HCT116 (cell line): ENCODE measurements around the gene GPR84.

Source experiments
- EZH2 ChIP-seq: fragments of 200-600 bp; sonication (generic); IDR thresholded peaks from 2 replicates; pipeline ENCODE4 v1.6.1; 2017; ENCODE audit warnings: antibody characterized with exemption, mixed run types
- POLR2A ChIP-seq: IDR thresholded peaks from 2 replicates; pipeline ENCODE4 v1.7.0; 2011; ENCODE audit warnings: borderline replicate concordance; ENCODE audit not compliant: insufficient read depth, insufficient read length; ENCODE audit errors: extremely low read depth
- POLR2AphosphoS5 ChIP-seq: IDR thresholded peaks from 2 replicates; pipeline ENCODE4 v1.6.1; 2011; ENCODE audit warnings: mild to moderate bottlenecking, low read depth, low read length, moderate library complexity
- SIN3A ChIP-seq: IDR thresholded peaks from 2 replicates; pipeline ENCODE4 v1.6.1; 2012; ENCODE audit warnings: low read depth
- TCF7L2 ChIP-seq: IDR thresholded peaks from 2 replicates; pipeline ENCODE4 v1.7.0; 2011; ENCODE audit warnings: borderline replicate concordance, inconsistent platforms; ENCODE audit not compliant: insufficient read depth, insufficient read length; ENCODE audit errors: extremely low read depth
- TF ChIP-seq, protein P1 (sequence below), 3 experiments: fragments of 200-600 bp in 1 of 3; sonication (generic) in 1 of 3; IDR thresholded peaks in 2 of 3; conservative IDR thresholded peaks in 1 of 3; 2 replicates each; pipeline ENCODE4 v1.5.1; 2012 to 2017; ENCODE audit warnings: low read depth in 2 of 3, low read length in 2 of 3, antibody characterized with exemption in 1 of 3, borderline replicate concordance in 1 of 3, control low read depth in 1 of 3, mild to moderate bottlenecking in 1 of 3, mixed read lengths in 1 of 3, mixed run types in 1 of 3, moderate library complexity in 1 of 3; ENCODE audit not compliant: insufficient read depth in 1 of 3
- TF ChIP-seq, protein P2 (sequence below): IDR thresholded peaks from 2 replicates; pipeline ENCODE4 v1.6.1; 2011; ENCODE audit warnings: mild to moderate bottlenecking, low read length, moderate library complexity; ENCODE audit not compliant: insufficient replicate concordance; ENCODE audit errors: extremely low read depth

DNA sequence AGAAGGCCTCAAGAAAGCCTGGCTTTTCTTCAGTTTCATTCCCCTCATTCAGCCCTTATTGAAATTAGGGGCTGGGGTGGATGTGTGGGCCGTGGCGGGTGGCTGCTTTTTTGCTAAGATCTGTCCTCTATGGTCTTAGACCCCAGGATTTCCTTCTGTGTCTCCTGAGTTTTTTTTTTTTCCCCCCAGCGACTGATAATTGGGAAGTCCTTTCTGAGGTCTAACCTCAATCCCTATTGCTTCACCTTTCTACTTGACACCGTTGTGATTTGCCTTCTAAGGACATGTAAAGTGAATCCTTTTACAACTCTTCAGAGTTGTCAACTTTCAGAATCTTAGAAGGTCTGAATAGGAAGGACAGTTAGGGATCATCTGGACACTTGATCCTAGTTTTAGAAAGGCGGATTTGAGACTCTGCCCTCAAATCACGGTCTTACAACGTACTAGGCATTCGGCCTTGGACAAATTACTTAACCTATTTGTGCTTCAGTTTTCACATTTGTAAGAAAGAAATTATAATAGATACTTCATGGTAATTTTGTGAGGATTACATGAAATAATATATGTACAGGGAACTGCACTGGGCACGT is 4.4 kb downstream of the GPR84 start:
- TF ChIP-seq TCF7L2 (no peak), EZH2 (no peak), SIN3A (no peak), POLR2AphosphoS5 (no peak; the same call in 1 of the 2 replicates), POLR2A (no peak)
- TF ChIP-seq, protein P1, sequence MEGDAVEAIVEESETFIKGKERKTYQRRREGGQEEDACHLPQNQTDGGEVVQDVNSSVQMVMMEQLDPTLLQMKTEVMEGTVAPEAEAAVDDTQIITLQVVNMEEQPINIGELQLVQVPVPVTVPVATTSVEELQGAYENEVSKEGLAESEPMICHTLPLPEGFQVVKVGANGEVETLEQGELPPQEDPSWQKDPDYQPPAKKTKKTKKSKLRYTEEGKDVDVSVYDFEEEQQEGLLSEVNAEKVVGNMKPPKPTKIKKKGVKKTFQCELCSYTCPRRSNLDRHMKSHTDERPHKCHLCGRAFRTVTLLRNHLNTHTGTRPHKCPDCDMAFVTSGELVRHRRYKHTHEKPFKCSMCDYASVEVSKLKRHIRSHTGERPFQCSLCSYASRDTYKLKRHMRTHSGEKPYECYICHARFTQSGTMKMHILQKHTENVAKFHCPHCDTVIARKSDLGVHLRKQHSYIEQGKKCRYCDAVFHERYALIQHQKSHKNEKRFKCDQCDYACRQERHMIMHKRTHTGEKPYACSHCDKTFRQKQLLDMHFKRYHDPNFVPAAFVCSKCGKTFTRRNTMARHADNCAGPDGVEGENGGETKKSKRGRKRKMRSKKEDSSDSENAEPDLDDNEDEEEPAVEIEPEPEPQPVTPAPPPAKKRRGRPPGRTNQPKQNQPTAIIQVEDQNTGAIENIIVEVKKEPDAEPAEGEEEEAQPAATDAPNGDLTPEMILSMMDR (IDR thresholded peaks at IDR 0.05 in 2 of 3, conservative IDR thresholded peaks at IDR 0.05 in 1 of 3; ENCODE audit: borderline replicate concordance in 1 of 3, insufficient read depth in 1 of 3, low read depth in 2 of 3, low read length in 2 of 3), result no peak
- TF ChIP-seq, protein P2, sequence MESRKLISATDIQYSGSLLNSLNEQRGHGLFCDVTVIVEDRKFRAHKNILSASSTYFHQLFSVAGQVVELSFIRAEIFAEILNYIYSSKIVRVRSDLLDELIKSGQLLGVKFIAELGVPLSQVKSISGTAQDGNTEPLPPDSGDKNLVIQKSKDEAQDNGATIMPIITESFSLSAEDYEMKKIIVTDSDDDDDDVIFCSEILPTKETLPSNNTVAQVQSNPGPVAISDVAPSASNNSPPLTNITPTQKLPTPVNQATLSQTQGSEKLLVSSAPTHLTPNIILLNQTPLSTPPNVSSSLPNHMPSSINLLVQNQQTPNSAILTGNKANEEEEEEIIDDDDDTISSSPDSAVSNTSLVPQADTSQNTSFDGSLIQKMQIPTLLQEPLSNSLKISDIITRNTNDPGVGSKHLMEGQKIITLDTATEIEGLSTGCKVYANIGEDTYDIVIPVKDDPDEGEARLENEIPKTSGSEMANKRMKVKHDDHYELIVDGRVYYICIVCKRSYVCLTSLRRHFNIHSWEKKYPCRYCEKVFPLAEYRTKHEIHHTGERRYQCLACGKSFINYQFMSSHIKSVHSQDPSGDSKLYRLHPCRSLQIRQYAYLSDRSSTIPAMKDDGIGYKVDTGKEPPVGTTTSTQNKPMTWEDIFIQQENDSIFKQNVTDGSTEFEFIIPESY, result no peak
